ENCODE measurements around the gene HOXC5. TPM values are rescaled to one million over a fixed set of nuclear protein-coding genes. Genes with fewer than 3 reads are reported as not detected.

Gene HOXC5
- total RNA-seq, 4 donors from 2014 or later, result 0.31 to 3.3 (median 1.3) TPM; not detected in 1

DNA sequence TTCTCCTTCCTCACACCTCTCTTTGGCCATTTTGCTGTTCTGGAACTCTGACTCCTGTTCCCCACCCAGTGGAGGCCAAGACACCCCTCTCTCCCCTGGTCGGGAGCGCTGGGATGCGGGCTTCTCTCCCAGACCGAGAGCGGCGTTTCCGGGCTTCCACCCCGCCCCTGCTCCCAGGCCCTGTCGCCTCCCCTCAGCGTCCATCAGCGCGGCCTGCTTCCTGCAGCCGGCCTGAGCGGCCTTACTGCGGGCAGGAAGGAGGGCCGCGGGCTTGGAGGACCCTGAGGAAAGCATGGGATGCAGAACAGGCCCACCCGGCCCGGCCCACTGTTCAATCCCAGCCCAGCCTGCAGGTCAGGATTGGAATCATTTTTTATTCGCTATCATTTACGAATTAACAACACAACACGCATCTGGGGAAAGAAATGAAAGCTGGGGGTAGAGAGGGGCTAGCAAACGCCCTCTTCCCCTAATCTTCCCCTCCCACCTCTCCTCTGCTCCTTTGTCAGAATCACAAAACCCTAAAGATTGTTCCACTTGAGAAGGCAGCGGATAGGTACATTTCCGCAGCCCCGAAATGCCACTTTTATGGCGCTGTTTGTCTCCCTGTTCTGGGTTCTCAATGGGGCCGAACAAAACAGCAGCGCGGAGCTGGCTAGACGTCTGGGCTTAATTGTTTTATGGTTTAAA, 27.9 kb upstream of the HOXC5 start:
- H3K9me3 ChIP-seq, result no peaks in the 10 kb centered on the region
- H3K36me3 ChIP-seq, result no peaks in the 10 kb centered on the region
- H3K4me1 ChIP-seq, result peaks cover 0 to 31% (median 18%) of the 10 kb centered on the region in 3 donors
- peaks cover 99% of the 10 kb centered on the region for H3K27me3 ChIP-seq
- no peak overlapping the region for H3K4me3 ChIP-seq
- ATAC-seq, result no peak
- 29 to 33% methylated on average over 6 to 14 of the region's 31 CpGs for WGBS, 2 donors (ENCODE audit: low coverage in 1 of 2)
- no peak overlapping the region for H3K27ac ChIP-seq
- no peak for TF ChIP-seq EP300 (IDR thresholded peaks at IDR 0.05)
- TF ChIP-seq, protein P1, sequence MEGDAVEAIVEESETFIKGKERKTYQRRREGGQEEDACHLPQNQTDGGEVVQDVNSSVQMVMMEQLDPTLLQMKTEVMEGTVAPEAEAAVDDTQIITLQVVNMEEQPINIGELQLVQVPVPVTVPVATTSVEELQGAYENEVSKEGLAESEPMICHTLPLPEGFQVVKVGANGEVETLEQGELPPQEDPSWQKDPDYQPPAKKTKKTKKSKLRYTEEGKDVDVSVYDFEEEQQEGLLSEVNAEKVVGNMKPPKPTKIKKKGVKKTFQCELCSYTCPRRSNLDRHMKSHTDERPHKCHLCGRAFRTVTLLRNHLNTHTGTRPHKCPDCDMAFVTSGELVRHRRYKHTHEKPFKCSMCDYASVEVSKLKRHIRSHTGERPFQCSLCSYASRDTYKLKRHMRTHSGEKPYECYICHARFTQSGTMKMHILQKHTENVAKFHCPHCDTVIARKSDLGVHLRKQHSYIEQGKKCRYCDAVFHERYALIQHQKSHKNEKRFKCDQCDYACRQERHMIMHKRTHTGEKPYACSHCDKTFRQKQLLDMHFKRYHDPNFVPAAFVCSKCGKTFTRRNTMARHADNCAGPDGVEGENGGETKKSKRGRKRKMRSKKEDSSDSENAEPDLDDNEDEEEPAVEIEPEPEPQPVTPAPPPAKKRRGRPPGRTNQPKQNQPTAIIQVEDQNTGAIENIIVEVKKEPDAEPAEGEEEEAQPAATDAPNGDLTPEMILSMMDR (IDR thresholded peaks at IDR 0.05), result no peak
- TF ChIP-seq POLR2AphosphoS5 (IDR thresholded peaks at IDR 0.05), result no peak
- TF ChIP-seq POLR2A (IDR thresholded peaks at IDR 0.05), result no peak

DNA sequence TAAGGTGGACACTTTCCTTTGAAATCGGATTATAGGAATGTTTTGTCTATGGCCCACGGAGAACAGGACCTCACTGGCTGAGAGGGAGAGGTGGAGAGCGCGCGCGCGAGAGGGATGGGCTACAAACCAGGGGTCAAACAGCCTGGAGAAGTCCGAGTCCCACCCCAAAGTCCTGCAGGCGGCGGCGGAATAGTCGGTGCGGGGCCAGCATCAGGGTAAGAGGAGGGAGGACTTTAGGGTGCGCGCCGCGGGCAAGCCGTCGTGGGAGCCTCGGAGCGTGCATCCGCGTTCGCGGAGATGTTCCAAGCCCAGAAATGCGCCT, 27.4 kb upstream of the HOXC5 start:
- Histone ChIP-seq H3K4me3 (no peak overlapping the region), H3K27me3 (peaks cover 99% of the 10 kb centered on the region), H3K27ac (no peak overlapping the region), H3K9me3 (no peaks in the 10 kb centered on the region), H3K36me3 (no peaks in the 10 kb centered on the region), H3K4me1 (peaks cover 0 to 26% (median 13%) of the 10 kb centered on the region in 3 donors)
- whole genome bisulfite sequencing, 2 donors (ENCODE audit: low coverage in 1 of 2), result 6 to 10% methylated on average over 2 to 11 of the region's 26 CpGs
- TF ChIP-seq POLR2AphosphoS5 (IDR thresholded peaks at IDR 0.05) (no peak), POLR2A (IDR thresholded peaks at IDR 0.05) (no peak), EP300 (IDR thresholded peaks at IDR 0.05) (no peak)
- TF ChIP-seq, protein P1 (IDR thresholded peaks at IDR 0.05), result no peak
- ATAC-seq, result no peak

DNA sequence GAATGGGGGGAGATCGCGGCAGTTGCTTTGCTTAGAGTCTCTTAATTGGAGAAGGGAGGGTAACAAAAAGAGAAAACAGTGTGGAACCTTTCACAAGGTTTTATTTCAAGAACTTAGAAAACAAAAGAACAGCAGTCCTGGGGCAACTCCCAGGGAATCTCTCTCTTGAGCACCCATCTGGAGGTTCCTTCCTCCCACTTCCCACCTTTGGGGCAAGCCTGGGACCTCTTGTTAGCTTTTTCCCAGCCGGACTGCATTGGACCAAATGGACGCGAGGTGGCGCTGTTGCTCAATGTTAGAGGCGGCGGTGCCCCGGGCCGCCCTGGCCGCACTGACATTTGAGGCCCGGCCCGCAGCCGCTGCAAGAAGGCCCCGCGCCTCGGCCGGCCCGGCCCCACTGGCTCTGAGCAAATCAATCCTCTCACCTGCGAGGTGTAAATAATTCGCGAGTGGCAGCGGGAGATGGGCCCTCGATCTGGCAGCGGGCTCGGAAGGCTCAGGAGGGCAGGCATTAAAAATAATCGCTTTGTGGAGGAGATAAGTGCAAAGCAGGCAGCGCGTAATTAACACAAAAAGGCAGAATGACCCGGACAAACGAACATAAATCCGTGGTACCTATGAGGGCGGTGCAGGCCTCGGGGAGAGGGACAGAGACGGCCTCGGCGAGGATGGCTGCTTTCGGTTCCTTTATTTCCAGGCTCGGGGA, 26.8 kb upstream of the HOXC5 start:
- ATAC-seq, result peak; percentile 83
- TF ChIP-seq POLR2AphosphoS5 (IDR thresholded peaks at IDR 0.05), result no peak
- TF ChIP-seq, protein P1 (IDR thresholded peaks at IDR 0.05), result peak in 3 of 4 experiments; percentile 90 to 97 (median 95)
- peak overlapping the region in 1 of 2 donors; percentile 26 for H3K4me3 ChIP-seq

DNA sequence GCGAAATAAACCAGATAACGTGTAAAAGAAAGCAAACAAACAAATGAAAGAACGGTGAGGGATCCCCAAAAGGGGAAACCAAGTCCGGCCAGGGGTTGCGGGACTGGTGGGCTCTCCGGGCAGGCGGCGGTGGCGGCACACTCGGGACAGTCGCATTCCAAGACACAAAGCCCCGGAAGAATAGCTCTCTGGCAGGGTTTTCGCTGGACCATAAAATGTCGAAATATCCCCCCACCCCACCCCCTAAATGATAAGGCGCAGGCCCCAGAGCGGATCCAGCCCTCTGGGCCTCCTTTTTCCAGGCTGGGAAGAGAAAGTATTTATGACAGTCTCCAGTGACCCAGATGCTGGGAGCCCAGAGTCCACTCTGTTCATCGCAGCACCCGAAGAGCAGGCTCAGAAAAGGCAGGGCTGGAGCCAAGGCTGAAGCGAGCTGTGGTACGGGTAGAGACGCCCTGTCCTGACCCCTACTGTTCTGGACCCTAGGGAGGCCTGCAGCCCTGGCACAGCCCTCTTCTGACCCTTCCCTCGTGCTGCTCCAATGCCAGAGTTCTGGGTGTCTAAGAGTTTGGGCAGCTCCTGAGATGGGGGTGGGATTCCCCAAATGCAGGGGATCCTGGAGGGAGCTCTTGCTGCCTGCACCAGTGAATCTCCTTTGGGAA, 26.2 kb upstream of the HOXC5 start:
- H3K36me3 ChIP-seq, result no peaks in the 10 kb centered on the region
- H3K4me3 ChIP-seq, result peak overlapping the region in 1 of 2 donors; percentile 26
- no peak overlapping the region for H3K27ac ChIP-seq
- peaks cover 99% of the 10 kb centered on the region for H3K27me3 ChIP-seq
- peaks cover 0 to 29% (median 11%) of the 10 kb centered on the region in 3 donors for H3K4me1 ChIP-seq
- no peak for ATAC-seq
- no peaks in the 10 kb centered on the region for H3K9me3 ChIP-seq
- TF ChIP-seq, protein P1 (IDR thresholded peaks at IDR 0.05), result no peak
- whole genome bisulfite sequencing, 2 donors (ENCODE audit: low coverage in 1 of 2), result 36 to 56% methylated on average over 3 to 13 of the region's 22 CpGs

More for the DNA sequence above, 26.8 kb upstream of the HOXC5 start:
- Histone ChIP-seq H3K27me3 (peaks cover 99% of the 10 kb centered on the region), H3K36me3 (no peaks in the 10 kb centered on the region), H3K9me3 (no peaks in the 10 kb centered on the region), H3K27ac (no peak overlapping the region), H3K4me1 (peaks cover 0 to 23% (median 11%) of the 10 kb centered on the region in 3 donors)
- 18% methylated on average over 11 to 36 of the region's 39 CpGs for WGBS, 2 donors (ENCODE audit: low coverage in 1 of 2)
